GM19023 (cell line): ENCODE results near the gene SREBF1.

Source experiments
- ATAC-seq: cut with Tn5 transposase; IDR thresholded peaks from one replicate; pipeline ENCODE4 v1.9.1; 2021; ENCODE audit warnings: mild to moderate bottlenecking, moderate library complexity; ENCODE audit not compliant: unreplicated experiment

The SREBF1 gene

DNA sequence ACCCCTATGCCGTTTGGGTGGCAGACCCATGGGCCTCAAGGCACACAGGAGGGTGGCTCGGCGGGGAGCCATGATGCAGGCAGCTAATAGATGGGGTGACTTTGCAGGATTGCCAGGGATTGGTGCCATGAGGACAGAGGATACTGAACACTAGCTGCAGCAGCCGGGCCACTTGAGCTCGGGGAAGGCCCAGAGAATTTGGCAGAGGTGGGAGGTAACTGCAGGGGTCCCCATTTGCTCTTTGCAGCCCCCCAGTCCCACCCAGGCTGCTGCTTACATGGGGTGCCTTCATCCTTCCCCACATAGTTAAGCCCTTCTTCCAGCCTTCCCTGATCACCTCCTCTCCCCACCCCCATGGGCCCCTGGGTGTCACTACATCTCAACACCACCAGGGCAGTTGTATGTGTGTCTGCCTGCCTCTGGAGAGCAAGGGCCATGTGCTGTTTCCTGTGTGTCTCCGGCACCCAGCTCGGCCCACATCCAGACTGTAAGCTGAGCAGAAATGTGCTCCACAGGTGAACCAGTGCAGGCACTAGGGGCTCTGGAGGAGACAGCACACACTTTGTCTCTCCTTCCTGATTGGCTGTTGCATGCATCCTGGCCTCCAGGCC is 52.0 kb downstream of the SREBF1 start:
- ATAC-seq = no peak

- peak; percentile 21 for ATAC-seq
Measured at GRCh38 chr17:17783825-17784656, 52.7 kb downstream of the SREBF1 start.

DNA sequence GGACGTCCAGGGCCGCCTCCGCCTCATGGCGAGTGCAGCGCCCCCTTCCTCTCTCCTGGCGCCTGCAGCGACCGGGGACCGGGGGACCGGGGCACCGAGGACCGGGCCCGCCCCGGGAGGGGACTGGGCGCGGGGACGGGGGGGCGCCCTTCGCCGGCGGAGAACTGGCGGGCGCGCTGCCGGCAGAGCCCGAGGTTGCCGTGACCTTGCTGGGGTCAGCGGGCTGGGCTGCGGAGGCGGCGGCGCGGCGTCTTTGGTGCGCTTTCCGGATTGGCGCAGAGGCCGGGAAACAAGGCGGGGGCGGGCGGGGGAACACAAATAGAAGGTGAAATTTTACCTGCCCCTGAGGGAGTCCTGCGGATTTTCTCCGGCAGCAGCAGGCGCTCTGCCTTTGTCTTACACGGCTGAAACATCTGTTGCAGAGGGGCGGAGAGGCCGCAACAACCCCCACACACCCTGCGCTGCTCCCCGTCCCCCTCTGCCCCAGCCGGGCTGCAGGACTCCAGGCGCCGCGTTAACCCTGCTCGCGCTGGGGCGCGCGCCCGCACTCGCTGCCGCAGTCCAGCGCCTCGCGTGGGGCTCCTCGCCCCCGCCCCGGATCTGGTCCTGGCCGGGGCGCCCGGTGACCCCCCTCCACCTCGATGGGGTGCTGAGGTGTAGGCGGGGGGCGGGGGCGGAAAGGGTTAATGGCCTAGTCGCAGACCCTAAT is 53.5 kb downstream of the SREBF1 start:
- peak; percentile 44 for ATAC-seq

- peak; percentile 10 for ATAC-seq
Measured at GRCh38 chr17:17782523-17783115, 54.2 kb downstream of the SREBF1 start.

GRCh38 chr17:17781591-17782496 is 54.9 kb downstream of the SREBF1 start:
- no peak for ATAC-seq

DNA sequence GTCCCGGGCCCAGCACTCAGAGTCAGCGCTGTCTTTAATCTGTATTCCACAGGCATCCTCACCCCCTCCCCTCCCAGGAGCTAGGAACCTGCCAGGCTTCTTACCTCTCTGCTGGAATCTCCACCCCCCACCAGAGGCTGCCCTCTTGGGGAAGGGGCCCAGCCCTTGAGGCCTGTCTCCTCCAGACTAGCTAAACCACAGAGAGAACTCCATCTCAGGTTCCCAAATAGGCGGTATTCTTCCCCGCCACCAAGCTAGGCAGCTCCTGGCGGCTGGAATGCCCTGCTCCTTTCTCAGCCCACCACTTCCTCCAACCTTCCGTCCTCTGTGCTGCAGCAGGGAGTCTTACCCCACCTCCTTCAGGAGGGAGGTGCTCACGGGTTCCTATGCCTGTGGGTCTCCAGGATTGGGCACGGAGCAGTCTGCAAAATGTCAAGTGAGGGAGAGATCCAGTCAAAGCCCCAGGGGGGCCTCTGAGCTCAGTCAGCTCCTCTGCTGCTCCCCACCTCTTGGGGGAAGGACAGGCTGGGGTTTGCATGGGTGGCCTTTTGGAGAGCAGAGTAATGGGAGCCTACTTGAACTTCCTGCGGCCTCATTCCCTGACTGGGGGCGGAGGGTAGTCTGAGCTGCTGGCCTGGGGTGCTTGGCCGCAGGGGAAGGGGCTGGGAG is 55.7 kb downstream of the SREBF1 start:
- no peak for ATAC-seq

- ATAC-seq = no peak
Measured at GRCh38 chr17:17779015-17779611, 57.7 kb downstream of the SREBF1 start.

GRCh38 chr17:17778308-17779014 is 58.3 kb downstream of the SREBF1 start:
- ATAC-seq = no peak

DNA sequence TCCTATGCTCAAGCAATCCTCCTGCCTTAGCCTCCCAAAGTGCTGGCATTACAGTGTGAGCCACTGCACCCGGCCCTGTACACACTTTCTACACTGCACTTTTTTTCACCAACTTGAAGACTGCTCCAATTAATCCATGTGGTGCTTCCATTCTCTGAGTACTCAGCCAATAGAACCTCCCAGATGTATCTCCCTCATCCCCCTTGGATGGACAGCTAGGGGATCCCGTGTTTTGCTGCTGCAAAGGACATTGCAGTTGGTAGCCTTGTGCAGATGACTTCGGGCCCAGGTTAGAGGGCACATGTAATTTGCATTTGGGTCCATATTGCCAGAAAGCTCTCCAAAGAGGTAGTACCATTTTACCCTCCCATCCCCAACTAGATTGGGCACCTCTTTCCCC is 59.9 kb downstream of the SREBF1 start:
- no peak for ATAC-seq

- no peak for ATAC-seq
Measured at GRCh38 chr17:17774009-17774881, 62.5 kb downstream of the SREBF1 start.

DNA sequence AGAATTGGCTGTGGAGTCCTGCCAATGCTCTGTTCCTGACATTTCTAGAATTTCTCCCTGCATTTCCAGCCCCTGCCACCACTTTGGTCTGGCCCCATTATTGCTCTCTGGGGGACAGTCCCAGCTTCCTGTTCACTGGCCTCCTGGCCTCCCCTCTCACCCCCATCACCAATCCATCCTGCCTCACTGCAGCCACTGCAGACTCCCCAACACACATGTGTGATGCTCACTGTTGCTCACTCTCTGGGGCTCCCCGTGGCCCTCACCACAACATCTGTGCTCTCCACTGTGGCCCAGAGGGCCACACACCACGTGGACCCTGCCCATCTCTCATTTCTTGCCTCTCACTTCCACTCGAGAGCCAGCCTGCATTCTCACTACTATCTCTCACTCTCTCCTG is 64.6 kb downstream of the SREBF1 start:
- no peak for ATAC-seq

- ATAC-seq = no peak
Measured at GRCh38 chr17:17771498-17772201, 65.1 kb downstream of the SREBF1 start.

GRCh38 chr17:17770632-17771044 is 66.1 kb downstream of the SREBF1 start:
- ATAC-seq = no peak

- no peak for ATAC-seq
Measured at GRCh38 chr17:17769869-17770631, 66.7 kb downstream of the SREBF1 start.

DNA sequence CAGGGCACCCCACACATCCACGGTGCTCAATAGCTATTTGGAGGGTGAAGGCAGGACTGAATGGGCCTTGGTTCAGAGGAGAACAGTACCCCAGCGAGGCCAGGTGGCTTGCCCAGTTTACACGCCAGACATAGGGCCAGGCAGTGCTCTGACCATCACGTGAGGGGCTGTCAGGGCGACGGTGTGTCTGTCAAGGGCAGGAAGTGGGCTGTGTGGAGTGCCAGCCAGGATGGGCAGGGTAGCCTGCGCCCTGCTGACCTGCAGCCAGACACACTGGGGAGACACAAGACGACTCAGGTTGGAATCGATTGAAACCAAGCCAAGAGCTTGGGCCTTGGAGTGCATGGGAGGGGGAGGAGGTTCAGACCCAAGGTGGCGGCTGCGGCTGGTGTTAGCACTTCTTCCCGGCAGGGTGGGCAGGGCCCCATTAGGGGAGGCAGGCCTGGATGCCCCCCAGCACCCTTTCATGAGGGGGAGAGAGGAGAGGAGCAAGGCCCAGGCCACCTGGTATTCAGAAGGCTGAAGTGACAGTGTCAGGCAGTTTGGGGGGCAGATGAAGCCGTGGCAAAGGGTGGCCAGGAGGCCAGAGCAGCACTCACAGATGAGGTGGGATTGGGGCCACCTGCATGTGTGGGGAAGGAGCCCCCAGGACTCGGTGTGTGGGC is 68.2 kb downstream of the SREBF1 start:
- ATAC-seq = no peak

GRCh38 chr17:17767887-17768418 is 68.8 kb downstream of the SREBF1 start:
- ATAC-seq = no peak
